T-helper 1 cell treated with Interleukin-12 subunit alpha and Interleukin-12 subunit beta and Interleukin-4 antibody, amounts not matched to agents 30 μg/mL and 1 μg/mL, for 36 hours (primary cell): ENCODE results near the gene NOL4L.
"Not testable (repeated sequence)": the region's sequence is repeated elsewhere in the genome, so short reads cannot be mapped to it uniquely, and the experiment has no call there.

Experiments used
- H3K27ac Mint-ChIP-seq: one replicate; pipeline ENCODE4 v1.8.0; 2021; ENCODE audit warnings: mild to moderate bottlenecking, mixed read lengths
- H3K27me3 Mint-ChIP-seq: one replicate; pipeline ENCODE4 v1.8.0; 2021; ENCODE audit warnings: low read depth, mixed read lengths
- H3K36me3 Mint-ChIP-seq: one replicate; pipeline ENCODE4 v1.8.0; 2021; ENCODE audit warnings: low read depth, mixed read lengths
- H3K4me1 Mint-ChIP-seq: one replicate; pipeline ENCODE4 v1.8.0; 2021; ENCODE audit warnings: low read depth, mixed read lengths
- H3K4me3 Mint-ChIP-seq: one replicate; pipeline ENCODE4 v1.8.0; 2021; ENCODE audit warnings: mild to moderate bottlenecking, moderate library complexity, mixed read lengths
- H3K9me3 Mint-ChIP-seq: one replicate; pipeline ENCODE4 v1.8.0; 2021; ENCODE audit warnings: mixed read lengths

The NOL4L gene

DNA sequence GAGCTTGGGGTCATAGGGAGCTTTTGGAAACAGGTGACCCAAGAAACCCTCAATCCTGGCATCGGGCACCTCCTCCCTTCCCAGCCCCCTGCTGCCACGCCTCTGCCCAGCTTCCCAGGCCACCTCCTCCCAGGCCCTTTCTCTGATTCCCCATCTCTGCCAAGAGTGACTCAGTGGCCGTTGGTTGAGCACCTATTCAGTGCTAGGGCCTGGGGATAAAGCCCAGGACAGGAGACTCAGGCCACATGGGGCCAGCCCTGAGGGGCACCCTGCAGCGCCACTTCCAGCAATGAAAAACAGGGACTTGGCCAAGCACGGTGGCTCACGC, 116.9 kb downstream of the NOL4L start:
- H3K36me3 Mint-ChIP-seq, result no peaks in the 10 kb centered on the region
- H3K4me3 Mint-ChIP-seq, result no peak overlapping the region
- H3K27me3 Mint-ChIP-seq, result no peaks in the 10 kb centered on the region
- H3K4me1 Mint-ChIP-seq, result no peaks in the 10 kb centered on the region
- no peaks in the 10 kb centered on the region for H3K9me3 Mint-ChIP-seq
- no peak overlapping the region for H3K27ac Mint-ChIP-seq

DNA sequence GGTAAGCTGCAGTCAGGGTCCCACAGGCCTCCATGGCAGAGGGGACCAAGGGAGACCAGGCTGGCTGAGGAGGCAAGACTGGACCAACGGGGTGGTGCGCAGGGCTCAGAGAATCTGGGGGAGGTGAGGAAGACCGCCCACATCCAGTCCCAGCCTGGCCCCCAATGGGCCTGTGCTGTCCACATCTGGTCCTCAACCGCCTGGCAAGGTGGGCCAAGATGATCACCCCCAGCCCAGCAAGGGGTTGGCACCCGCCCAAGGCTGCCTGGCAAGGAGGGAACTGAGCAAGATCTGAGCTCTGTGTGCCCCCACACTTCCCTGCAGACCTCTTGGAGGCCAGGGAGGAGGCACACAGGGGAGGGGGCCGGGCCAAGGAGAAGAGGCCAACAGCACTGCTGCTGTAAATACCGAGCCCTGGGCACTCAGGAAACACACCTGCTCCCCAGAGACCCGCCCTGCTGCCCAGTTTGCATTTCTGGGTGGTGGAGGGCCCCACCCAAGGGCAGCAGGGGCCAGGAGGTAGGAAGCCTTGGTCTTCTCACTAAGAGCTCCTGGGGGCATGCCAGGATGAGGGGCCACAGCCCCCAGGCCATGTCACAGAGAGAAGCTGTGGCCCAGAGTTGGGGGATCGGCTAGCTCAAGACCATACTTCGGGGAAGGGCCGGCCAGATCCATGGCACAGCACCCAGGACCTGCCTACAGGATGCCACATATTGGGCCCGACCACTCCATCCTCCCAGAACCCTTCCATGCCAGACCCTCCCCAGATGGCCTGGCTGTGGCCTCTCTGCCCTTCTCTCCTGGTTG, 117.4 kb downstream of the NOL4L start:
- Mint-ChIP-seq H3K27me3 (no peaks in the 10 kb centered on the region), H3K27ac (no peak overlapping the region), H3K36me3 (no peaks in the 10 kb centered on the region), H3K4me3 (no peak overlapping the region), H3K4me1 (no peaks in the 10 kb centered on the region), H3K9me3 (no peaks in the 10 kb centered on the region)

DNA sequence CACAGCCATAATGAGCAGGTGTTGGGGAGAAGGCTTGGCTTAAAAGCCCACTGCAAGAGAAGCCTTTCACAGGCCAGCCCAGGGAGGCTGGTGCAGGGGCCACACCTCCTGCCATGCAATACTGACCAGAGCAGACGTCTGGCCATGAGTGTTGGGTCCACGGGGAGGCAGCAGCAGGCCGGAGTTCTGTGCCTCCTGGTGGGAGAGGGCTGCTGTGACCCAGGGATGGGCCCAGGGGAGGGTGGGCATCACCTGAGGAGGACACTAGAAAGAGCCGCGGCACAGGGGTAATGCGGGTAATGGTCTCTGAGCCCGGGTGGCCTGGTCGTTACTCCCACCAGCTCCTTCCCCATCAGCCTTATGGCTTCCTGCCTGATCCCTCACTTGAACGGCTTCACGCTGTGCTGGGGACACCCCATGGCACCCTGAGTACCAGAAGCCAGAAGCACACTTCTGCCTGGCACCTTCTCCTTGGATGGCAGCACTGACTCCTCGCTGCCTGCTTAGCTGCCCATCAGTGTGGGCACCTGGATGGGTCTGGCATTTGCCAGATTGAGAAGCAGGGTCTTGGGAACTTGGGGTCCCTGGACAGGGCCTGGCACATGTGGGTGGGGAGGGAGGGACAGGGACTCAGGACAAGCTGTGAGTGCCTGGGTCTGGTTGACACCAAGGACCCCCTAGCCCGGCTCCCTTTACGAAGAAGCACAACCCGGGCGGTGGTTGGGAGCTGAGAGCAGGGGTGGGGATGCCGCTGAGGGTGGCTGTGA, 118.2 kb downstream of the NOL4L start:
- H3K9me3 Mint-ChIP-seq, result no peaks in the 10 kb centered on the region
- H3K4me1 Mint-ChIP-seq, result no peaks in the 10 kb centered on the region
- no peak overlapping the region for H3K27ac Mint-ChIP-seq
- no peaks in the 10 kb centered on the region for H3K27me3 Mint-ChIP-seq
- H3K36me3 Mint-ChIP-seq, result no peaks in the 10 kb centered on the region
- H3K4me3 Mint-ChIP-seq, result no peak overlapping the region

DNA sequence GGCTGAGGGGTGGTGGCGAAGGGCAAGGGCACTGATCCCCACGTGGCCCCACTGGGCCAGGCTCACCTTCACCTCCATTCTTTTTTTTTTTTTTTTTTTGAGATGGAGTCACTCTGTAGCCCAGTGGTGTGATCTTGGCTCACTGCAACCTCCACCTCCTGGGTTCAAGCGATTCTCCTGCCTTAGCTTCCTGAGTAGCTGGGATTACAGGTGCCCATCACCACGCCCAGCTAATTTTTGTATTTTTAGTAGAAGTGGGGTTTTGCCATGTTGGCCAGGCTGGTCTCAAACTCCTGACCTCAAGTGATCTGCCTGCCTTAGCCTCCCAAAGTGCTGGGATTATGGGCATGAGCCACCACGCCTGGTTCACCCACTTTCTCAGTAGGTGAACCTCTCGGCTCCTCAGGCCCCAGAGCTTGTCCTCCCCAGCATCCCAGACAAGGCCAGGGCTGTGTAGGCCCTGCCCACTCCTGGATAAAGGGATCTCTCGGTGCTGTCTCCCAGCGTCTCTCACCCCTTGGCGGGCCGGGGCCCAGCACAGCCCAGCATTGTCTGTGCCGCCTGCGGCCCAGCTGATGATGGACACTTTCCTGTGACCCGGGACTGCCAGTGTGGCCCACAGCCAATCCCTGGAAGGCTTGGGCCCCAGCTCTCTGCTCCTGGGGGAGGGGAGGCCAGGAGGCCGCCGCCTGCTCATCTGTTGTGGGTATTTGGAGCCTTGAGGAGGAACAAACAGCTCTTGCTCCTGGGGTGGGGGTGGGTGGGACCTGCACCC, 119.0 kb downstream of the NOL4L start:
- H3K27me3 Mint-ChIP-seq, H3K27ac Mint-ChIP-seq, H3K9me3 Mint-ChIP-seq, H3K36me3 Mint-ChIP-seq, H3K4me1 Mint-ChIP-seq, H3K4me3 Mint-ChIP-seq: not testable (repeated sequence)

DNA sequence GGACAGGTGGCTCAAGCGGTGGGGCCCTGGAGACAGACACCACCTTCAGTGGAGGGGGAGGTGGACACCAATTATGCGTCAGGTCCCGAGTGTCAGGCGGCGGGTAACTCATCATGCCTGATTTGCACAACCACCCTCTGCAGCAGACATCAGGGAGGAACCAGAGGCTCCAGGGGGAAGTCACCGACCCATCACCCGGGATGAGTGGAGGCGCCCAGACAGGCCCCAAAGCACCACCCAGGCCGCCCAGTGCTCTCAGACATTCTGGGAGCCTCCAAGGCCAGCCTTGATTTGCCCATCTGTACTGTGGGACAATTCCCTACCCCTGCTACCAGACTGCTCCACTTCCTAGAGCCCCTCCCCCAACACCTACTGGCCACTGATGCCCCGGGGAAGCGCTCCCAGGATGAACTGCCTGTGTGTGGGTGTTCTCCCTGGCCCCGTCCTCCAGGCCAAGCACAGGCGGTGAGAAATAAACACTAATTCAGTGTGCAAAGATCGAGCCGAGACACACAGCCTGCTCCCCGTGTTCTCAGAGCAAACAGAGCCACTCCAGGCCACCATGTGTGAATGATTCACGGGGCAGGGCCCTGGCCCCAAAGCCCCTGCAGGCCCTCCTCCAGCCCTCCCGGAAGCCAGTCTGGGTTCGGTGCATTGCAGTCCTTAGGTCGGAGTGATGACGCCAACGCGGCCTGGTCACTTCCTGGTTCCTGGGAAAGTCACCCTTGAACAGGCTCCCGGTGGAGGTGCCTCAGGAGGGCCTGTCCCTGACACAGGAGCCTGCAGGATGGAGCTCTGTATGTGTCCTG, 119.8 kb downstream of the NOL4L start:
- Mint-ChIP-seq H3K9me3 (no peaks in the 10 kb centered on the region), H3K27me3 (no peaks in the 10 kb centered on the region), H3K27ac (no peak overlapping the region), H3K4me3 (no peak overlapping the region), H3K36me3 (no peaks in the 10 kb centered on the region), H3K4me1 (no peaks in the 10 kb centered on the region)

DNA sequence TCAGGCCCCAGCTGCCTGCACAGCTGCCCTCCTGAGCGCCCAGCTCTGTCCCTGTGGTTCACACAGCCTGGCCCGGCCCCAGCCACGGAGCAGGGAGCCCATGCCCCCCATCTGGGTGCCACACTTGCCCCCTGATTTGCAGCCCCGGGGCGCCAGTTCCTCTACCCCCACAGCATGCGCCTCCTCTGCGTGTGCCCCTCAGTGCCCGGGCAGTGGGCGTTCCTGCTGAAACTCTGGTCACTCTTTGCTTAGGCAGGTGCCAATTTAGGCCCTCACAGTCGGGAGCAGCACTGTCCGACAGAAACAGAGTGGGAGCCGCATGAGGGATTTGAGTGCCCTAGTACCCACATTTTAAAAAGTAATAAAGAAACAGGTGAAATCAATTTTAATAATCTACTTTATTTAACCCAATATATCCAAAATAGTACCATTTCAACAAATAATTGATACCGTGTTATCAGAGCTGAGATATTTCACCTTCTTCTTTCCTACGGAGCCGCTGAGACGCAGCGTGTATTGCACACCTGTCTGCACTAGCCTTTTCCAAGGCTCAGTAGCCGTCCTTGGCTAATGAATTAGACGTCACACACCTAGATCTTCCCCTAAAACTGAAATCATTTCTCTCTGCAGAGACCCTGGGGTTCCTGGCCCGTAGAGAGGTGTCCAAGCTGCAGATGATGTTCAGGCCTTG, 120.6 kb downstream of the NOL4L start:
- H3K27ac Mint-ChIP-seq, result no peak overlapping the region
- H3K27me3 Mint-ChIP-seq, result no peaks in the 10 kb centered on the region
- no peaks in the 10 kb centered on the region for H3K4me1 Mint-ChIP-seq
- no peaks in the 10 kb centered on the region for H3K36me3 Mint-ChIP-seq
- H3K4me3 Mint-ChIP-seq, result no peak overlapping the region
- no peaks in the 10 kb centered on the region for H3K9me3 Mint-ChIP-seq

DNA sequence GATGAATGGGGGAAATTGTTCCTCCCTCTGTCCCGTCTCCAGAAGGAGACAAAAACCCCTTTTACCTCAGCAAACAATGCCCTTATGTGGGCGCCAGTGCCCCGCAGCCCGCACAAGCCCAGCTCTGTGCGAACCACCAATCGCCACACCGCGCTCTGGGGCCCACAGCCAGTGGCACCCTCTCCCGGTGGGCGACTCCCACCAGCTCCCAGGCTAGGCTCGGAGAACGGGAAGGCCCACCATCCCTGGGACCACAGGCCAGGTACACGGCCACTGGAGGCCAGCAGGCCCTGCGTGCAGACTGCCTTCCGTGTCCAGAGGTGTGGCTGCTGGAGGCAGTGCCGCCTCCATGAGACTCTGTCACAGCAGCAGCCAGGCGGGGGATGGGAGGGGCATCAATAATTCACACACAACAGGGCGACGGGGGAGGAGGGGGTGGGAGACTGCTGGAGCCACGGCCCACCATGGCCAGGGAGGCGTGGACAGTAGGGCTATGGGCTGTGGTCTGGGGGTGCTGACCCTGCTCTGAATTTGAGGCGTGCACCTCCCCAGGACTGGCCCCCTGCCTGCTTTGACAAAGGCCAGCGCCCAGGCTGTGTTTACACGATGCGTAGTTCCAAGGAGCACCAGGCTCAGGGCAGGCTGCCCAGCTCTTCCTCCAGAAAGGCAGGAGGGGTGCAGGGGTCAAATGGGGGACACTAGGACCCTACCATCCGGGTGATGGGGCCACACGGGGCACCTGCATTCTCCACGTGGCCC, 121.3 kb downstream of the NOL4L start:
- Mint-ChIP-seq H3K9me3 (no peaks in the 10 kb centered on the region), H3K4me3 (no peak overlapping the region), H3K27ac (no peak overlapping the region), H3K27me3 (no peaks in the 10 kb centered on the region), H3K4me1 (no peaks in the 10 kb centered on the region), H3K36me3 (no peaks in the 10 kb centered on the region)

DNA sequence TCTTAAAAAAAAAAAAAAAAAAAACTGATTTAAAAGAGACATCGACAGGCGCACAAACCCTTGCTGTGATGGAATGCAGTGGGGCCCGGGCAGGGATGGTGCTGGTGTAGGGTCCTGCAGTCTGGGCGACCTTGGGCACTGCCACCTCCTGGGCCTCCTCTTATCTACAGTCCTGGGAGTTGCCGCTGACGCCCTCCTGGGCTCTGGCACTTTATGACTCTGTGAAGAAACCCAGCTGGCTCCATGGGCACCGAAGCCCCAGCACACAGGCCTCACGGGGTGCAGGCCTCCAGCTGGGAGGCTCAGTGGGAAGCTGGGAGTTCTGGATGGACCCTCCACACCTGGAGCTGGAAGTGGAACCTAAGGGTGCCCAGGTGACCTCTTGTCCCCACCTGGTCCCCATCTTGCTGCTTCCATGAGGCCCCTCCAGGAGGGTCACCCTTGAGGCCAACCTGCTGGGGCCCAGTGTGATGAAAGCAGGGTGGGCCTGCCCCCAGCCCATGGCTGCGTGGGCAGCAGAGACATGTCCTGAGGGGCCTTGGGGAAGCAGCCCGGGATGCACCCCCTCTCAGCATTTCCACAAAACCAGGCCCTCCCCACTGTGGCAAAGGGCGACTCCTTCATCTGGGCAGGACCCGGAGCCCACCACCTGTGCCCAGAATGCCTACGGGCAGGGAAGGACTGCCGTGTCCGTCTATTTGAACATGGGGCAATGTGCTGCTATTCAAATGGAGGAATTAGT, 122.1 kb downstream of the NOL4L start:
- Mint-ChIP-seq H3K4me3 (no peak overlapping the region), H3K36me3 (no peaks in the 10 kb centered on the region), H3K9me3 (no peaks in the 10 kb centered on the region), H3K4me1 (no peaks in the 10 kb centered on the region), H3K27me3 (no peaks in the 10 kb centered on the region), H3K27ac (no peak overlapping the region)

DNA sequence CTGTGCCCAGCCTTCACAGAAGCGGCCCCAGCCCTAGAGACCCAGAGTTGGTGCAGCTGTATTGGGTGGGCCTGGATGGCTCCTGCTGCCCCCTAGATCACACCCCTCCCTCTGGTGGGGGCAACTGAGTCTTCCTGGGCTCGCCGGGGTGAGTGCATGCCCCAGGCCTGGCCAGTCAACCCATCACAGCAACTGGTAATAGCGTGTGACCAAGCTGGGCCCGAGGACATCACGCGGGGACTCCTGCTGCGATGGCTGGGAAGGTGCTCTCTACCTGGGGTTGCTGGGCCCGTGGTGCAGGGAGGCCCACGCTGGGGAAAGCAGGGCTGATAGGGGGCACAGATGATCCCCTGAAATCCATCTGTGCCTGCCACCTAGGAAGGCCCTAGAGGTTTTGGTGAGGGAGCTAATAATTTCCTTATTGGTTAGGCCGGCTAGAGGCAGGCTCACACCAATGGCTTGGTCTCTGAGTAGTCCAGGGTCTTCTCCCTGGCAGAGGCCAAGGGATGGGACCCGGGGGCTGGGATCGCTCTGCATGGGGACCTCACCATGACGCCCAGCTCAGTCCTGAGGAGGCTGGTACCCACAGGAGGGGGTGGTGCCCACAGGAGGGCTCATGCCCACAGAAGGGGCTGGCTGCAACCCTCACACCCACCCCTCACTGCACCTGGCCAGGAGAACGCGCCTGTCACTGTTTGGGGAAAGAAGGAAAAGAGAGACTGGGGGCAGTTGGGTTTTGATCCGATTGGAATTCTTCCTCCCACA, 123.1 kb downstream of the NOL4L start:
- Mint-ChIP-seq H3K4me3 (no peak overlapping the region), H3K9me3 (no peaks in the 10 kb centered on the region), H3K27me3 (no peaks in the 10 kb centered on the region), H3K27ac (no peak overlapping the region), H3K4me1 (no peaks in the 10 kb centered on the region), H3K36me3 (no peaks in the 10 kb centered on the region)

DNA sequence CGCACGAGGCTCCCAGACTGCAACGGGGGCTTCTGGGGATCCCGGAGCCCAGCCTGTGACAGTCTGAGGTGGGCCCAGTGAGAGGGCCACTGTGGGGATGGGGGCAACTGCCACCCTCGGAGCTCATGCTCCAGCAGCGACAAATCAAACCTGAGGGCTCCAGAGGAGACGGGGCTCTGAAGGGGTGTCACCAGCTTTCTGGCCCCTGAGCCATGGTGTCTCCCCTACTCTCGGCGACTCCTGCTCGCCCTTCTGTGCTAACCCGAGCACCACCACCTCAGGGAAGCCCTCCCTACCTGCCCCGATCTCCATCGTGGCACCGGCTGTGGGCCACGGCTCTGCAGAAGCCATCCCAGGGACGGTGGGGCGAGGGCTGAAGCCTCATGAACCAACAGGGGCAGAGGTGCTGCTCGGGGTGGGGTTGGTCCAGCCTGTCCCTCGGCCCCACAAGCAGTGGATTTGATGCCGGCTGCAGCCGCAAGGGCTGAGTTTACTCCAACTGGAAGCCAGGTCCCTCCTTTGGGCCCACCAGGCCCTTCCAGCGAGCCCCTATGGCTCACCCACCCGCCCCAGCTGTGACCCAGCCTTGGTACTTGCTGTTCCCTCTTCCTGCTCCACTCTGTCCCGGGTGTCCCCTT, 124.3 kb downstream of the NOL4L start:
- Mint-ChIP-seq H3K9me3 (no peaks in the 10 kb centered on the region), H3K4me1 (no peaks in the 10 kb centered on the region), H3K4me3 (no peak overlapping the region), H3K27ac (no peak overlapping the region), H3K27me3 (no peaks in the 10 kb centered on the region), H3K36me3 (no peaks in the 10 kb centered on the region)

DNA sequence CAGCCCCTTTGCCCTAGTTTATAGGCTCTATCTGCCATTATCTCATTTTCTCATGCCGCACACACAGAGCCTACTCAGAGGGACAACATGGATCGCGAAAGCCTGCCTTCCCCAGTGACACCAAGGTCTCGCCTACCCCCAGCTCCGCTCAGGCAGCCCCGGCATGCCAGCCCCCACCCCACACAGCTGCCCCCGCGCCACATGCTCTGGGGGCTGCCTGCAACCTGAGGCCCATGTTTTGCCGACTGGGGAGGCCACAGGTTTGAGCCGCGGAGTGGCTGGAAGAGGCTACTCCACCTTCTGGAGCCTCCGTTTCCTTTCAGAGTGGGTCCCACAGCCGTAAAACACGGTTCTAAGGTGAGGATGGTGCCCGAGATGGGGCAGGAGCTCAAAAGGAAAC, 124.9 kb downstream of the NOL4L start:
- Mint-ChIP-seq H3K9me3 (no peaks in the 10 kb centered on the region), H3K36me3 (no peaks in the 10 kb centered on the region), H3K4me3 (no peak overlapping the region), H3K27me3 (no peaks in the 10 kb centered on the region), H3K27ac (no peak overlapping the region), H3K4me1 (no peaks in the 10 kb centered on the region)

DNA sequence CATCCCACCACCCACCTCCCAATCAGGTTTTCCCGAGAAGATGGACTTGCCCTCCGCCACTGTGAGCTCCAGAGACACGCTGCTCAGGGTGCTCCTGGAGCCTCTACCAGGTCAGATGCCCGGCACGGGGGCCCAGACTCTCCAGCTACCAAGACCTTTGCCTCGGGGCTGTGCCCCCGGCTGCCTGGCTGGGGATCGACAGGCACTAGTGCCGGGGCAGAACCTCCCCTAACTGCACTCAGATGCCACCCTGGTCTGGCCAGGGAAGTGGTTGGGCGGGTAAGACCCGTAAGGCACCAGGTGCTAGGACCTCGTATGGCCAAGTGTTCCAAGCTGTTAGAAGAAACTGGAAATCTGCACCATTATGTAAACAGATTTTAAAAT, 126.3 kb downstream of the NOL4L start:
- Mint-ChIP-seq H3K4me3 (no peak overlapping the region), H3K27me3 (no peaks in the 10 kb centered on the region), H3K36me3 (no peaks in the 10 kb centered on the region), H3K27ac (no peak overlapping the region), H3K4me1 (no peaks in the 10 kb centered on the region), H3K9me3 (no peaks in the 10 kb centered on the region)
